ENCODE results near the gene ZC3H4. TPM values are rescaled to one million over a fixed set of nuclear protein-coding genes. Genes with fewer than 3 reads are reported as not detected.
A peak's percentile ranks its signal among the peaks of the same experiment; 100 is the strongest.

Gene ZC3H4
- 8.2 and 25.2 TPM in 2 replicates for total RNA-seq (2014; rRNA removed; shearing (Covaris generic); ENCODE audit: low replicate concordance)

DNA sequence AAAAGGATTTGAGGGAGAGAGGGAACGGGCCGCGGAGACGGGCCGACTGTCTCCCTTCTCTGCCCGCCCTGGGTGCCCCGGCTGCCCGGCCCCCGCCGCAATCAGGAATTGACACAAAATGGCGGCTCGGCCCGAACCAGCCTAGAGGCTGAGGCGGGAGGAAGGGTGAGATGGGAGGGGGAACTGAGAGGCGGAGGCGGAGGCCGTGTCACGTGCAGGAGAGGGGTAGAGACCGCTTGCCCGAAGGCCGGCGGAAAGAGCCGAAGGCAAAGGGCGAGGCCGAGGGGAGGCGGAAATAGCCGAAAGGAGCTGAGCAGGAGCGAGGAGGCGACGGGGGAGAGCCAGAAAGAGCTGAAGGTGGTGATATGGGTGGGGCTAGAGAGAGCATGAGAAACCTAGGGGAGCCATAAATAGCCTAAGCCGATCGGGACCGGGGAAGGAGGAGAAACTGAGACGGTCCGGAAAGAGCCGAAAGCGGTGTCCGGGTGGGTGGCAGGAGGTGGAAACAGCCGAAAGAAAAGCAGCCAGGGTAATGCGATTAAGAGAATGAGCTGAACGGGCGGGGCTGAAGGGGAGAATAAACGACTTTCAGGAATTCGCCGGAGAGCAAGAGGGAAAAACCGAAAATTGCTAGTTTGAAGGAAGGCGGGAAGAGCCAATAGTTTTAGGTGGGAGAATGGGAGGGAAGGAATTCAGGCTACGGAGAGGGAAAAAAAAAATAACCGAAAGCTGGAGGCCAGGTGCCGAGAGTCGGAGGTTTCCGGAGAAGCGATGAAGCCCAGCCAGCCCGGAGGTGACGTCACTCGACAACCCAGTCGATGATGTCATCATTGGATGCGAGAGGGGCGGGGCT is at the start of gene ZC3H4:
Gene ZC3H4 (minus strand): TSS at position 780 of the 853 bp plus-strand sequence. CDS start 1,192 bp downstream, outside the sequence.
- Histone ChIP-seq H3K9me3 (no peaks in the 10 kb centered on the region), H3K4me3 (peak within 1 kb of the TSS; percentile 78), H3K36me3 (peaks cover 25% of the 10 kb centered on the region), H3K27me3 (no peaks in the 10 kb centered on the region)
- peak; percentile 100 for DNase-seq

DNA sequence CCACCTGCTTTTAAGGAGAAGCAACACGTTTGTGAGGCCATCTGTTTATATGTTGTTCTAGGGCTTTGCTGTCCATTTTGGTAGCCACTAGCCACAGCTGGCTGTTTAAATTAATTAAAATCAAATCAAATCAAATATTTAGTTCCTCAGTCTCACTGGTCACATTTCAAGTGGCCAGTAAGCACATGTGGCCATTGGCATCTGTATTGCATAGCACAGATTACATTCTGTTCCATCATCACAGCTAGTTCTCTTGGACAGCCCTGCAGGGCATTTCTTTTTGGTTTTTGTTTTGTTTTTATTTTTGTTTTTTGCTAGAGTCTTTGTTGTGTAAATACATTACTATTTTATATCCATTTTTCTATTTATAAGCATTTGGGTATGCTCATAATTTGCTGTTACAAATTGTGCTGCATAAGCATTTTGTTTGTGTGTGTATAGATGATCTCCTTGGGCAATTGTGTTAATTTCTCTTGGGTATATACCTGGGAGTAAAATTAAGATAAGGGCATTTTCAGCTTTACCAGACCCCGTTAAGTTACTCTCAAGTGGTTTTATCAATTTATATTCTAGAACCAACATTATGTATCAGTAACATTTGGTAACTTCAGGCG is 48.4 kb upstream of the ZC3H4 start:
- H3K4me3 ChIP-seq = no peak overlapping the region
- H3K36me3 ChIP-seq = peaks cover 76% of the 10 kb centered on the region
- no peaks in the 10 kb centered on the region for H3K9me3 ChIP-seq
- DNase-seq = no peak
- no peaks in the 10 kb centered on the region for H3K27me3 ChIP-seq

DNA sequence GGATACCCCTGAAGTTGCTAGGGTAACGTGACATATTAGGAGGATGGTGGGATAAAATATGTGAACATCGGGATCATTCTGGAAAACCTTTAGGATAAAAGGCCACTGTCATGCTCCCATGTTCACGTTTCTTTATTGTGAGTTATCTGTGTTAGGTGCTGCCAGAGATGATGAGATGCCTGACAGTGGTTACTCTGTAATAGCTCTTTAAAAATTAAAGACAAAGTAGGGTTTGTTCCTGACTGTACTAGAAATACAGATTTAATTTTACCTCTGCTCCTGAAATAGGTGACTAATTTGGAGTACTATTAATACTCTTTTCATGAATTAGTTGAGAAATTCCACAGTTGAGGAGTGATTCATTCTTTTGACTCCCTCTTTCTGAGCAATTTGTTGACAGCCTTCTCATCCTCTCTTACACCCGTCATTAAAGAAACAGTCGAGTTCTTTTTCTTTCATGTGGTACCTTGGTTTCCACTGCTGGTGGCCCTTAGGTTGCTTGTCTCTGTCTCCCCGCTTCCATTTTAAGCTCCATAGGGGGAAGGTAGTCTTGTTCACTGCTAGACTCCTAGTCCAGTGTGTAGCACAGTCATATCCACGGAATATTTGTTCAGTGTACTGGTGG is 45.4 kb upstream of the ZC3H4 start:
- Histone ChIP-seq H3K4me3 (no peak overlapping the region), H3K9me3 (no peaks in the 10 kb centered on the region), H3K36me3 (peaks cover 80% of the 10 kb centered on the region), H3K27me3 (no peaks in the 10 kb centered on the region)
- no peak for DNase-seq

DNA sequence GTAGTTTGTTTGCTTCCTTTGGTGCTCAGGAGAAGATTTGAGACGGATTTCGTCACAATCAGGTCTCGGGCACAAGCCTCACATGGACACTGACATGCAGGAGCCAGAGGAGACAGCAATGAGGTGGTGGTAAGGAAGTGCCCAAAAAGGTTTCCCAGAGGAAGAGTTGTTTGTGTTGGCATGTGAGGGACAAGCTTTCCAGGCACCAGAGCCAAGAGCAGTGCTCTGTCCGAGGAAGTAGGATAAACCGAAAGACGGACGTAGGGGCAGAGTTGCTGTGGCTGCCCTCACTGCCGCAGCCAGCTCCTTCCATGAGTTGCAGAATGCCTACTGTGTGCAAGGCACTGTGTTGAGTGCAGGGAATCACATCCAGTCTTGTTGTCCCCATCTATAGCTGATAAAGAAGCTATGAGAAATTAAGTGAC is 44.8 kb upstream of the ZC3H4 start:
- Histone ChIP-seq H3K36me3 (peaks cover 82% of the 10 kb centered on the region), H3K4me3 (no peak overlapping the region), H3K27me3 (no peaks in the 10 kb centered on the region), H3K9me3 (no peaks in the 10 kb centered on the region)
- DNase-seq = no peak

DNA sequence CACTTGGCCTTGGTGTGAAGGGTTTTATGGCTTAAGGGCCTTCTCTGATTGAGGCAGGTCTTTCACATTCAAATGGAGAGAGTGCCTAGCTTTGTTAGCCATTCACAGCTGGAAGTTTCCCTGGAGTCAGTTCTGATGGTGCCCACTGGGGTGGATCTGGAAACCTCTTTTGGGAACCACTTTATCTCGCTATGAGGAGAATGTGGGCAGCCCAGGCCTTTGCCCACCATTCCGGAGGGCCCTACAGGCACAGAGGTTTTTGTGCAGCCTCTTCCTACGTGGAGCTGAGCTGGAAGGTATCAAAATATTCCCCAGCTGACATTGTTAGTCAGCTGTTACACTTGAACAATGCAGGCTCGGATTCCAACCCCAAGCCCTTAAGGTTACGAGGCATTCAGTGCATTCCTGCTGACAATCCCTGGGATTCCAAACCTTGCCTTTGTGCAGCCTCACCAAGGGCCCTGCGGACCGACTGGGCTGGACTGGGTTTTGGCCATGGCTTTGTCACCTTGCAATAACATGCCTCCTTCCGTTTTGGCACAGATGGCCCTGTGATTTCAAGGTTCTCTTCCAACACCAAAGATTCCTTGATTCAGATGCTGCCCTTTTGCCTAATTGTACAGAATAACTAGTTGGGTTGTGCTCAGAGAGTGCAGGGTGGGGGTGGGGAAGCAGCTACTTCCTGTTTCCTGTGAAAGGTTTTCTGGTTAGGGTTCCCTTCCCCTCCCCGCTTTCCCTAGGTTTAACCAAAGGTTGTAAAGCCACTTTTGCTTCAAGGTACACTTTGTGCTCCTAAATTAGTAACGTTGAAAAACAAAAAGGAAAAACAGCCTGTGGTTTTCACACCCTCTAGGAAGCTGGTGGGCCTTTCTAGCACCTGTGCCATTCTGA is 44.1 kb upstream of the ZC3H4 start:
- no peak for DNase-seq
- no peaks in the 10 kb centered on the region for H3K27me3 ChIP-seq
- no peaks in the 10 kb centered on the region for H3K9me3 ChIP-seq
- H3K36me3 ChIP-seq = peaks cover 87% of the 10 kb centered on the region
- H3K4me3 ChIP-seq = no peak overlapping the region

DNA sequence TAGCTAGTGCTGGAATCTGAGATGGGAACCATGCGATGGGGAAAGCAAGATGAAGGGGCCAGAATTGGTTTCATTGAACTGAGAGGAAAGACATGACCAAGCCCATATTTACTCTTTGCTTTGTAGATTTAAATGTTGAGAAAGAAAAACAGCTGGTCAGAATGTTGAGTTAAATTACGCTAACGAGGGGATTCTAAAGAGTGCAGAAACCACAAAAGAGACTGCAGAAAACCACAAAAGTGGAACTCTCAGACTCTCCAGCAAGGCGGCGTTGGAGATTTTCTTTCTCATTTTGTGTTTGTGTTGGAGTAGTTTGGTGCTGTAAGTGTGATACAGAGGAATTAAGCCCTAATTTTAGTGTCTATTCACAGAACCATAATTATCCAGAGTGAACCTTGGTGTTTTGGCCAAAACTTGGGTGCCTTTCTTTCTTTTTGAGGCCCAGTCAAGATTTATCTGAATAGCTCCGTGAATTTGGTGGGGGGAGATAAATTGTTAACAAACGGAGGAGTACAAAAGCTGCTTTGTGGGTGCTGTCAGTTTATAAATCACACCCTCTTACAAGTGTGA is 43.4 kb upstream of the ZC3H4 start:
- no peaks in the 10 kb centered on the region for H3K9me3 ChIP-seq
- no peaks in the 10 kb centered on the region for H3K27me3 ChIP-seq
- H3K4me3 ChIP-seq = no peak overlapping the region
- DNase-seq = no peak
- H3K36me3 ChIP-seq = peaks cover 89% of the 10 kb centered on the region

DNA sequence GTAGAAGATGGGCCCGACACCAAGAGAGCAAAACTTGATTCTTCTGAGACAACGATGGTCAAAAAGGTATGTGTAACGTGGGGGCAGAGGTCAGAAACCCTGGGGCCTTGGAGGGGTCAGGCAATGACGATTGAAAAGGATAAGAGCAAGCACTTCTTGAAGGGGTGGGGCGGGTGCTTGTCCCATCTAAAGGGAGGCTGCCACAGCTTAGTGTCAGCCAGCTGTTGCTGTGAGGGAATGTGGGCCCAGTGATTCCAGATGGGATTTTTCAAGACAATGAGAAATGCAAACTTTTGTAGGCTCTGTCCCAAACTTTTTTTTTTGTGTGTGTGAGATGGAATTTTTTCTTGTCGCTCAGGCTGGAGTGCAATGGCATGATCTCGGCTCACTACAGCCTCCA is 41.6 kb upstream of the ZC3H4 start:
- DNase-seq = no peak
- Histone ChIP-seq H3K36me3 (peaks cover 91% of the 10 kb centered on the region), H3K27me3 (no peaks in the 10 kb centered on the region), H3K4me3 (no peak overlapping the region), H3K9me3 (no peaks in the 10 kb centered on the region)

DNA sequence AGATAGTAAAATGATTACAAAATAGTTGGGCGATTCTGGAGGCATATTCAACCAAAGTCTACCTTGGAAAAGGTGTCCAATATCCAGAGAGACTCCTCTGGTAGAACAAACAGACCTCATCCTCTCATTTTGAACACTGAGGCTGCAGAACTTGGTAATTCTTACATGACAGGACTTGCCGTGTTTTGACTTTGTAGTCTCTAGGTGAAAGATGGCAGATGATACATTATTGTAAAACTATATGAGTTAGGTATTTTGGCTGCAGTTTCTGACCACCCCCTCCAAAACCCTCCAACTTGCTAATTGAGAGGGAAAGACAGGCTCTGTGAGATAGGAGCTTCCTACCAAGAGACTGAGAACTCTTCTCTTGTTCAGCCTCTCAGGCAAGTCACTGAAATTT is 39.7 kb upstream of the ZC3H4 start:
- no peak for DNase-seq
- H3K36me3 ChIP-seq = peaks cover 92% of the 10 kb centered on the region
- H3K9me3 ChIP-seq = no peaks in the 10 kb centered on the region
- H3K4me3 ChIP-seq = no peak overlapping the region
- H3K27me3 ChIP-seq = no peaks in the 10 kb centered on the region

DNA sequence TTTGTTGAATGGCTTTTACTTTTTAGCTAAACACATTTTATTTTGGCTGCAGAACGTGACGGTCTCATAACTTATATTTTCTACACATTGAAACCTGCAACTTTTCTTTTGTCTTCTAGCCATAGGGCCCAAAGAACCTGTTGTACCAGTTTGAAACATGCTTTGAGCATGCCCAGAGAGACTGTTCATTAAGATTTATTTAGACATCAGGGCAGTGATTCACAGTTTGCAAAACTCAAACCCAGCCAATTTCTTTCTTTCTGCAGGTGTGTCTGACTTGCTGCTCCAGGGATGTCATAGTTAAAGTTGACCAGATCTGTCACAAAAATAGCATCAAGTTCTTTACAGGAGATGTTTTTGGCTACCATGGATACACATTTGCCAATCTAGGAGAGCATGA is 39.1 kb upstream of the ZC3H4 start:
- DNase-seq = no peak
- Histone ChIP-seq H3K36me3 (peaks cover 92% of the 10 kb centered on the region), H3K9me3 (no peaks in the 10 kb centered on the region), H3K27me3 (no peaks in the 10 kb centered on the region), H3K4me3 (no peak overlapping the region)

DNA sequence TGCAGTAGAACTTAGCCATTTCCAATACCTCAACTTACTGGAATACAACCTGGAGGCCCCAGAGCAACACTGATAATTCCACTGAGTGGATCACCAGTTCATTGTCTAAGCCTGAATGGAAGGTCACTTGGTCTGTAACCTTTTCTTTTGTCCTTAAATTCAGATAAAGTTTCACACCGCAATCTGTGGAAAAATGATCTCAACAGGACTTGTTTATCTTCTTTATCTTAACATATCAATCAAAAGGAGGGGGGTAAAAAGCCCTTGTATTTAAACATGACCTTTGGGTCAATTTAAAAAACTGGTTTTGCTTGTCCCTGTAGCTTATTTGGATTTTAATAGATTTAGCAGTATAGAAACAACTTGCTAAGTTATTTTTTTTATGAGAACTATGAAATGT is 38.6 kb upstream of the ZC3H4 start:
- no peak for DNase-seq
- Histone ChIP-seq H3K36me3 (peaks cover 90% of the 10 kb centered on the region), H3K9me3 (no peaks in the 10 kb centered on the region), H3K4me3 (no peak overlapping the region), H3K27me3 (no peaks in the 10 kb centered on the region)

DNA sequence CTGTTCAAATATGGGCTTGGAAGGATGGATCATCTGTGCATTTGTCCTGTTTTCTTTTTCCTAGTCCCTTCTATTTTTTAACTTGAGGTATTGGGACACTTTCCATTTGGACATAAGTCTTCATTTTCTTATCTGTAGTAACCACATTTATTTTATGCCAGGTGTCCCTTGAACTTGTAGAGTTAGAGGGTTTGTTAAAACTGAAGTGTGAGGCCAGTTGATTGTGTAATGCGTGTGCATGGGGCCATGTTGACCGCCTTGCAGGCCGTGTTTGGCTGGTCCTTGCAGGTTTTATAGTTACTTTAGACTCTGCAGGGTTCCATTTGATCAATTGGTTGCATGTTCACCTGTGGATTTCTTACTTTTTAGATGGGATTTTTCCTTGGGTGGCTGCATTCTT is 38.1 kb upstream of the ZC3H4 start:
- no peak for DNase-seq
- Histone ChIP-seq H3K36me3 (peaks cover 88% of the 10 kb centered on the region), H3K4me3 (no peak overlapping the region), H3K27me3 (no peaks in the 10 kb centered on the region), H3K9me3 (no peaks in the 10 kb centered on the region)

DNA sequence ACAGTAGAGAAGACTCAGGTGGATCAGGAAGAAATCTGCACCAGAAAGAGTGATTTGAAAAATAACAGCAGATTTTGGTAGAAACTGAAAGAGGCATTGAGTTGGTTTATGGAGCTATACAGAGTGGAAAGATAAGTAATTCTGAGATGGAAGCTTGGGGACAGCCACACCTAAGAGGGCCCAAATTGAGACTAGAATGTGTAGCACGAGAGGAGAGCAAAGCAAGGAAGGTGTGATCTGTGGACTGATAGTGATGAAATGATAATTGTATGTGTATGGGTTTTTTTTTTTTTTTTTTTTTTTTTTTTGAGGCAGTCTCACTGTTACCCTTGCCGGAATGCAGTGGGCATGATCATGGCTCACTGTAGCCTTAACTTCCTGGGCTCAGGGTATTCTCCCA is 33.3 kb upstream of the ZC3H4 start:
- Histone ChIP-seq H3K9me3 (no peaks in the 10 kb centered on the region), H3K27me3 (no peaks in the 10 kb centered on the region), H3K36me3 (peaks cover 92% of the 10 kb centered on the region), H3K4me3 (no peak overlapping the region)
- no peak for DNase-seq

DNA sequence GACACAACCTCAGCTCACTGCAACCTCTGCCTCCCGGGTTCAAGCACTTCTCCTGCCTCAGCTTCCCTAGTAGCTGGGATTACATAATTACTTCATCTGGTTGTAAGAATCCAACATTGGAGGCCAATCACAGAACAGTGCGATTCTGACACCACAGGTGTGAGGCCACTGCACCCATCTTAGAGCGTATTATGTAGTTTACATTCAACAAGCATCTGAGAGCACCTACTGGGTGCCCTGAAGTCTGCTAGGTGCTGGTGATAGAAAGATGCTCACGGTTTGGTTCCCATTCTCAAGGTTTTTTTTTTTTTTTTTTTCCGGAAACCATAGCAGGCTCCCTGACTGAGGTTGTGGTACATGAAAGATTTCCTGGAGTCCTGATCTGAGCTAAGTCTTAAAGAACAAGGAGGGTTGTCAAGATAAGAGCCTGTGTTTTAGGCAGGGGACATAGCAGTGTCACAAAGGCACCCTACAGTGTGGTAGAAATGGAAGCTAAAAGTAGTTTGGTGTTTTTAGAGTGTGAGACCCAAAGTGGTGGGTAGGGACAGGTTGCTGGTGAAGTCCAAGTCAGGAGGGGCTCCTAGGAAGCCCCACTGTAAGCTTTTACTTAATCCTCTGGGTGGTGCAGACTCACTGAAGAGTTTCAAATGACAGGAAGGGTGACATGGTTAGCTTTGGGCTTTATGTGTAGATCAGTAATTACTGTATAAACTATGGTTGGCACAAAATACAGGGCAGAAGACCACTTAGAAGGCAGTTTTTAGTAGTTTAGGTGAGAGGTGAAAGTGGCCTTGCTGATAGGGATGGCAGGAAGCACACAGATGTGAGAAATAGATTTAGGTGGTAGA is 32.3 kb upstream of the ZC3H4 start:
- peaks cover 89% of the 10 kb centered on the region for H3K36me3 ChIP-seq
- H3K4me3 ChIP-seq = no peak overlapping the region
- H3K27me3 ChIP-seq = no peaks in the 10 kb centered on the region
- H3K9me3 ChIP-seq = no peaks in the 10 kb centered on the region
- no peak for DNase-seq

DNA sequence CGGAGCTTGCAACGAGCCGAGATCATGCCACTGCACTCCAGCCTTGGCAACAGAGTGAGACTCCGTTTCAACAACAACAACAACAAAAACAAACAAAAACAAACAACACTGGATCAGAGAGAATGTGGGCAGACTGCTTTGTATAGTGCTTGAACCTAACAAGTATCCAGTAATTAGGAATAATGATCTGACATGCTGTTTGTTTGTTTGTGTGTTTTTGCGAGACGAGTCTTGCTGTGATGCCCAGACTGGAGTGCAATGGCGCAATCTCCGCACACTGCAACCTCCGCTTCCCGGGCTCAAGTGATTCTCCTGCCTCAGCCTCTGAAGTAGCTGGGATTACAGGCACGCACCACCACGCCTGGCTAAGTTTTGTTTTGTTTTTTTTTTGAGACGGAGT is 31.1 kb upstream of the ZC3H4 start:
- H3K9me3 ChIP-seq = no peaks in the 10 kb centered on the region
- H3K4me3 ChIP-seq = no peak overlapping the region
- DNase-seq = no peak
- no peaks in the 10 kb centered on the region for H3K27me3 ChIP-seq
- peaks cover 81% of the 10 kb centered on the region for H3K36me3 ChIP-seq

DNA sequence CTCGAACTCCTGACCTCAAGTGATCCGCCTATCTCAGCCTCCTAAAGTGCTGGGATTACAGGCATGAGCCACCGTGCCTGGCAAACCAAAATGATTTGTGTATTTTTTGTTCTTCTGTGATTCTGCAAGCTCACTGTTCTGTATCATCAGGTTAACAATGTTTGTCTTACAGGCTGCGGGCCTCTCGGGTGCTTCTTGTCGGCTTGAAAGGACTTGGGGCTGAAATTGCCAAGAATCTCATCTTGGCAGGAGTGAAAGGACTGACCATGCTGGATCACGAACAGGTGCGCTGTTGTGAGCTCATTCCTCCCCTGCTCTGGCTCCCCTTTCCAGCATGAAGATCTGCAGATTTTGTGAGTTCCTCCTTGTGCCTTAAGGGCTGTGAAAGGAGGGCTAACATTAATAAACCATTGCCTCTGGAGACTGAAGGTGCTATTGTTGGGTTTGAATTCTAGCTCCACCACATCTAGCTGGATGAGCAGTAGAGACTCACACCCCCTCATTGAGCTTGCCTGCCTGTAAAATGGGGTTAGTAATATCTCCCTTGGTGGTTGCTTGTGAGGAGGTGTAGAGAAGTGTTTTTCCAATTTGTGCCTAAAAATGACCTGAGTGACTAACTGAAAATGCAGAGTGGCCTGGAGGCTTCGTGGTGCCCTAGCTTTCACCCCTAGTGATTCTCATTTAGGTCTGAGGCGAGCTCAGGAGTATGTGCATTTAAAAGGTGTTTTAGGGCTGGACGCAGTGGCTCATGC is 29.9 kb upstream of the ZC3H4 start:
- DNase-seq = no peak
- Histone ChIP-seq H3K27me3 (no peaks in the 10 kb centered on the region), H3K9me3 (no peaks in the 10 kb centered on the region), H3K36me3 (peaks cover 81% of the 10 kb centered on the region), H3K4me3 (no peak overlapping the region)

Data from MG63 (cell line).